GM19463 (cell line): Measurements from ENCODE around the gene CCDC69.
A peak's percentile ranks its signal among the peaks of the same experiment; 100 is the strongest.

Source experiments
- ATAC-seq: cut with Tn5 transposase; IDR thresholded peaks from one replicate; pipeline ENCODE4 v1.9.1; 2021; ENCODE audit warnings: mild to moderate bottlenecking, moderate library complexity; ENCODE audit not compliant: unreplicated experiment

Gene CCDC69

DNA sequence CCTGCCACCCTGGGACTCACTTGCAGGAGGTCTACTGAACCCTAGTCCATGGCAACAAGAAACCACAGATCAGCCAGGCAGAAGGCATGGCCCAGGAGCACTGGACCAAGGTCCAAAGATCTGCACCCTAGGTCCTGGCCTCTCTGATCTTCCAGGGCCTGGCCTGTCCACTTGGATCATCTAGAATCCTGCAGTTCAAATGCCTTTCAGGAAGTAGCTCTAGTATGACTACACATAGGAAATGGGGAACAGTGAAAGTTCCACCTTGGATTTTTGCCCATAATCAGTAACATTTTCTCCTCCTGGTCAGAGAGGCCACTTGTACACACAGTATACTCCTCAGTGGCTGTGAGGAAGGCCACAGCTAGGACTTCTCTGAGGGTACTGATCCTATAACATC, 77.8 kb downstream of the CCDC69 start:
- ATAC-seq, result no peak

DNA sequence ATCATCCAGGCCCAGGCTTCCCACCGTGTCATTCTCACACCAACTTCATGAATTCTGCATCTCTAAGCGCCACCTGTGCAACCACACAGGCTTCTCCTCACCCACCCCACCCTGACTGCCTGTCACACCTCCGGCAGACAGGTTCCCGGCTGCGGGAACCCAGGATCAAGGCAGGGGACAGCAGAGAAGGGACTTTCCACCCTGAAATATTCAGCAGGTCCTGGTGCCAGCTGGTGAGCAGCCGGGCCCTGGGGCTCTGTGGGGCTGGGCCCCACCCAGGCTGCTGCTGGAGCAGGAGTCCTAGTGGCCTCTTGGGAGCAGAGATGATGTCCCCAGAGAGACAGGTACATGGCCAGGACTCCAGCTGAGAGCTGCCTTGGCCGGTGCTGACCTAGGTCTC, 79.0 kb downstream of the CCDC69 start:
- ATAC-seq, result peak; percentile 43

DNA sequence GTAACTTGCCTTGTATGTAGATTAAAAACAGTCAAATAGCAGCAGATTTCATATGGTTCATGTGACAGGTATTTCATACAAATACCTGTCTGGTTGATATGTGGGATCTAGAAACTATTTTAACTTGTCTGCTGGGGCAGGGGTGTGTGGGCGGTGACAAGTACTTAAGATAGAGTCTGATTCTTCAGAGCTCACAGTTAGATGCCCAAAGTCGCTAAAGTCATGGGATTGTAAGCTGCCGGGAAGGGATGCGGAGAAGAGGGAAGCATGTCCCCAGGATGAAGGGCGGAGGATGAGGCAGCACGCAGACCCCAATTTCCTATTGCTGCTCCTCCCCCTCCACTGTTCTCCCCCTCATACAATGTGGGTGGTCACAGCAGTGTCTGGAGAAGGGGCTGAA, 79.6 kb downstream of the CCDC69 start:
- ATAC-seq, result no peak

DNA sequence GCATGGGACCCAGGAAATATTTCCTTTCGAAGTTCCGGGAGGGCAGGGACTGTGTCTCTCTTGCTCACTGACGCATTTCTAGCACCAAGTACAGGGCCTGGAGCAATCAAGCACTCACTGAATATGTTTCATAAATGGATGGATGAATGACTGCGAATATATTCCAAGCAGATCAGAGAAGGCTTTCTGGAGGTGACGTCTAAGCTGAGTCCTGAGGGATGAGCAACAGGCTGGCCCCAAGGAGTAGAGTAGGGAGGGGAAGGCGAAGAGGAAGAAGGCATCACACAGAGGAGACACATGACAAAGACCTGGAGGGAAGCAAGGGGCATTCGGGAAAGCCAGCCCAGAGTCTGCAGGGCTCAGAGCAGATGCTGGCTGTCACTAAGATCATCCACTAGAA, 80.2 kb downstream of the CCDC69 start:
- ATAC-seq, result no peak

DNA sequence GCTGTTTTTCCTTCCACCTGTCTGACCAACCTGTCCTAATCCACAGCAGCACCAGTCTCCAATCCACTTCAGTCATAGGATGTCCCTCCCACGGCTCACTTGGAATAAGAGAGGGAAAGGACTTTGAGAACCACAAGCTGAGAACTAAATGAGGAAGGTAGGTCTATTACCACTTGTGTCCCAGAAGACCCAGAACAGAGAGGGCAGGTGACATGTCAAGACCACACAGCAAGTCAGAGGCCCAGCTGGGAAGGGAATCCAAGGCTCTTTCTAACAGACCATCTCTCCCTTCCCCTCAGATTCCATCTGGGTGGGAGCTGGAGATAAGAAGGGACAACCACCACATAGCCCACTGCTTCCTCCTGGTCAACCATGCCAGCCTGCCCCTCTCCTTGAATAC, 81.0 kb downstream of the CCDC69 start:
- no peak for ATAC-seq

DNA sequence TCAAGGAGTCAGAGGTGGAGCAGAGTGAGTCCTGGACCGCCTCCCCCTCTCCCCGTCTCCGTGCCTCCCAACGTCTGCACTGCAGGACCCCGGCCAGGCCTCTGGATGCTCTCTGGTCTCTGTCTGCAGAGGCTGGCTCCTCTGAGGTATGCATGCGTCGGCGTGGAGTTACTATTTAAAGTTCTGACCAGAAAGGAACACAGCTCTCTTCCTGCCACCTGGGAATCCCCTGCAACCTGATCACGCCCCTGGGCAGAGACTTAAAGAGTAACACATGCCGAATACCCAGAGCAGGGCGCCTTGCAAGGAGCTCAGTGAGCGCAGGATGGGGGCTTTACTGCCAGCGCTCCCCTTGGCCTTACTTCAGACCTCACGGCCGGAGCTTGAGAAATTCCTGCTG, 82.4 kb downstream of the CCDC69 start:
- peak; percentile 89 for ATAC-seq

DNA sequence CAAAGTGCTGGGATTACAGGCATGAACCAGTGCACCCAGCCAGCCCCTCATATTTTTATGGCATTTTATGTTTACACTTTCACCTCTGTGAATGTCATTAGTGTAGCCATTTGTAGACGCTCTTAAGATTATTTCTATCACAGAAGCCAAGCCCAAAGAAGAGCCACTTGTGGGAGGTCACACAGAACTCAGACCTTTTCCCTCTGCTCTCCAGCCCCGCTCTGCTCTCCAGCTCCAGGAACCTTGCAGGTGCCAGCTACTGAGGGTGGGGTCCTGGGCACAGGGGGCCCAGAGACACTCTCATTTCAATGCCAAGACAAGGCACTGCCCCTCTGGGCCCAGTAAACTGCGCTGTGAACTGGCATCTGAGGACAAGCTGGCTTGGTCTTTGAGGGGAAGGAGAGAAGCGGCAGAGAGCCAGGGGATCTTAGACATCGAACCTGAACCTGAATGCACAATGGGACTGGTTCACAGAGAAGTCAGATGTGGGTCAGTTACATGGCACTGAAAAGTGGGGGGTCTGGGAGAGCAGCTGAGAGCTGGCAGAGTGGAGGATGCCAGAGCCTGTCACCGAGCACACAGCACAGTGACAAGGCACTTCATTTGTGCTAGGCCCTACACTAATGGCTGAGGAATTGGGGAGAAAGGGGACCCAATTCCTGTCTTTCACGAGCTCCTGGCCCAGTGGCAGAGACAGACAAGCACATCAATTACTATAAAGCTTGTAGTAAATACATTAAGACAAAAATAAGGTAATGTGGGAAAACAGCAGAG, 83.0 kb downstream of the CCDC69 start:
- ATAC-seq, result no peak

DNA sequence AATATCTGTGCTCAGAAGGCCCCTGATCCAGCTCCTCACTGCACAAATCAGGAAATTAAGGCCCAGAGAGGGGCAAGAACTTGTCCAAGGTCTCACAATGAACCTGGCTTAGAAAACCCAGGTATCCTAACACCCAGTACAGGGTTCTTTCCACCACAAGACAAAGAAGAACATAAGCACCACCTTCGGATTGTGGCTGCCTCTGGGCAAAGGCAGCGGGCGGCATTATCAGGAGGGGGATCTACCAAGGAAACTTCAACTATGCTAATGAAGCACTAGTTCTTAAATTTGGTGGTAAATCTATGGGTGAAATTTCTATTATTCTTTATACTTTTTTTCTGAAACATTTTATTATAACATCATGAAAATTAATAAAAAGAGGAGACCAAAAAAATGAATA, 84.2 kb downstream of the CCDC69 start:
- ATAC-seq, result no peak

DNA sequence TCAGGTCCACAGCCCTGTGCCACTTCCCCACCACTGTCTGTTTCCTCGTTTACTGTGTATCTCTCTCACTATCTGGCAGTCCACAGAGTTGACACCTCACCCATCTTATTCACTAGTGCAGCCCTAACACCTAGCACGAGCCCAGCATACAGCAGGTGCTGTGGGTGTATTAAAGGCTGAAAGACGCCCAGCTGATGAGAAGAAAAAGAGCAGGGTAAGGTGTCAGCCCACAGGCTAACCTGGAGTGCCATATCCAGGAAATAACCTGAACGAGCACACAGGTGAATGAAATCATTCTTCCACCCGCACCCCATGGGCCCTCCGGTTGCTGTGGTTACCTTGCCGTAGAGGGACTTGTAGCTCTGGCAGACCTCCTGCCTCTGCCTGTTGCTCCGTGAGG, 84.9 kb downstream of the CCDC69 start:
- ATAC-seq, result no peak

DNA sequence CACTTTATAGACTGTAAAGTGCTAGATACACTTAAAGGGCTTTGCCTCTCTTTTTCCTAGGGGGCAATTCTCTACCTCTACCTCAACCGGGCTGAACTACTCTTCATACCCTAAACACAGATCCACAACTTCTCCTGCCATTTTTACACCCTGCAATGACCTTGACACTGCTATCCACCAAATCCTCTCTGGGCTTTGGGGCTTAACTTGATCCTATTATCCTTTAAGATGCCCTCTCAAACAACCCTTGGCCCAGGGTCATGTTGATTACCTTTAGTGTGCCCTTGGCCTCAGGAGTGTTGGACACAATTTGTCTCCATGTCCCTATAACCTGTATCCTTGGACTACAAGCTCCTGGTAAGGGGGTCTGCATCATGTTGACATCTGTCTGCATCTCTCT, 85.8 kb downstream of the CCDC69 start:
- no peak for ATAC-seq

DNA sequence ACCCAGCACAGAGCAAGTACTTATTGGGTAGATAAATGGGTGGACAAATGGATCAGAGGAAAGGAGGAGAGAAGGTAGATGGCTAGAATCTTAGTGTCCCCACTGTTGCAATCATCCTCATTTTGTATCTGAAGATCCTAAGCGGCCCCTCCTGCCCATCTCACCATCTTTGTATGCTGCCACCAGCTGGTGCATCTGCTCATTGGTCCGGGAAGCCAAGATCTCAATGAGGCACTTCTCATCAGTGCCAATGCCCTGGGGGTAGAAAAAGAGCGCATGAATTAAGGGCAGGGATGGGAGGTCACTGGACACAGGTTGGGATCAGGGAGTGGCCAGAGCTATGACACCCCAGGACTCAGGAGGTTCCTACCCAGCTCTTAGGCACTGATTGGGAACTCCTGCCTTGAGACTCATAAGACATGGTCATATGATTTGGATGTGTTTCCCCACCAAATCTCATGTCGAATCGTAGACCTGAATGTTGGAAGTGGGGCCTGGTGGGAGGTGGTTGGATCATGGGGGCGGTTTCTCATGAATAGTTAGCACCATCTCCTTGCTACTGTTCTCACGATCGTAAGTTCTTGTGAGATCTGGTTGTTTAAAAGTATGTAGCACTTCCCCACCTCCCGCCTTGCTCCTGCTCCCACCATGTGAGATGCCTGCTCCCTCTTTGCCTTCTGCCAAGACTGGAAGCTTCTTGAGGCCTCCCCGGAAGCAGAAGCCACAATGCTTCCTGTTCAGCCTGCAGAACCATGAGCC, 86.6 kb downstream of the CCDC69 start:
- no peak for ATAC-seq

DNA sequence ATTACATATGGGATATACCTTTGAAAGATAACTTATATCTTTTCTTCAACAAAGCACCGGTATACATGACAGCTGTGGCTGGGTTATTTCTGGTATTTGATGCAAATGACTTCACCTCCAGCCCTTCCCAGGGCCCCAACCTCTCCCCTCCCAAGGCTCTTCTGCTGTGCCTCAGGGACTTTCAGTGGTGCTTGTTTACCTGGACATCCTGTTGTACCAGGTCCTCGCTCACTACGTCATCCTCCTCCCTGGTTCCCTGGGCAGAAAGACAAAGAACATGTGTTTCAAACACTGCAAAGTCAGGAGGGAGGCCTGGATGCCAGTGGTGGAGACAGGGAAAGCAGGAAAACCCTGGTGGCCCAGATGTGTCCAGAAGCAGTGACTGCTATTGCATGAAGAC, 89.7 kb downstream of the CCDC69 start:
- peak; percentile 82 for ATAC-seq

DNA sequence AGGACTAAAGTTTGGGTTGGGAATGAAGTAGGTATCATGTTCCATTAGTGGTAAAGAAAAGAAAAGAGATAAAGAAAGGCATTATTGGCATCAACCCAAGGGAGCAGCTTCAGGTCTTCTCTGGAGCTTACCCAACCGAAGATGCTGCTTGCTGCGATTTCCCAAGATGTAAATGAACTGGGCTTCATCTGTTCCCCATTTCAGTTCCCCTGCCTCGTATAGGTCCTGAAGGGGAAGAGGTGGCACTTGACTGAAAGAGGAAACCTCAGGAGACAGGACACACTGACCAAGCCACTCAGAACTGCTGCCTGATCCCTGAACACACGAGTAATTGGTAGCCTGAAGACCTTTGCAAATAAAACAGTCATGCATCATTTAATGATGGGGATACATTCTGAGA, 90.9 kb downstream of the CCDC69 start:
- ATAC-seq, result no peak
